K562 (cell line): ENCODE results near the gene CCKAR.

Source experiments
- ARHGAP35 ChIP-seq: fragments of 450-650 bp; IDR thresholded peaks from 2 replicates; pipeline ENCODE4 v1.6.1; 2018; ENCODE audit not compliant: partially characterized antibody
- CHD2 ChIP-seq: IDR thresholded peaks from 2 replicates; pipeline ENCODE4 v1.6.1; 2011; ENCODE audit warnings: low read depth, low read length
- GATA2 ChIP-seq: sonication (generic); formaldehyde crosslinking; IDR thresholded peaks from 2 replicates; pipeline ENCODE4 v1.4.0; 2020; ENCODE audit warnings: mild to moderate bottlenecking, missing genetic modification reagents
- HNRNPK ChIP-seq: fragments of 200-400 bp; formaldehyde crosslinking; IDR thresholded peaks from one replicate; pipeline ENCODE4 v1.6.1; 2018; ENCODE audit warnings: mild to moderate bottlenecking, low read depth, low read length; ENCODE audit not compliant: poor library complexity, severe bottlenecking
- MAX ChIP-seq: sonication (generic); formaldehyde crosslinking; IDR thresholded peaks from 2 replicates; pipeline ENCODE4 v1.9.0; 2022; ENCODE audit warnings: mild to moderate bottlenecking, missing genetic modification reagents
- MAZ ChIP-seq, 2 experiments: fragments of 450-650 bp in 1 of 2; sonication (generic) in 1 of 2; formaldehyde crosslinking; IDR thresholded peaks in 1 of 2; conservative IDR thresholded peaks in 1 of 2; 2 replicates each; pipeline versions ENCODE4 v1.4.0 to v1.5.0; 2020; ENCODE audit warnings: mild to moderate bottlenecking in 1 of 2, missing genetic modification reagents in 1 of 2
- POLR2A ChIP-seq: fragments of 450-650 bp; conservative IDR thresholded peaks from 2 replicates; pipeline ENCODE4 v1.6.1; 2016
- POLR2AphosphoS5 ChIP-seq: IDR thresholded peaks from 2 replicates; pipeline ENCODE4 v1.6.1; 2011; ENCODE audit warnings: mild to moderate bottlenecking, low read depth, low read length, moderate library complexity; ENCODE audit not compliant: control insufficient read depth, insufficient read depth
- SREBF1 ChIP-seq: fragments of 150-350 bp; IDR thresholded peaks from 2 replicates; pipeline ENCODE4 v1.6.1; 2014; ENCODE audit warnings: antibody characterized with exemption, low read depth, low read length, borderline replicate concordance
- TF ChIP-seq, protein P1 (sequence below): sonication (generic); formaldehyde crosslinking; IDR thresholded peaks from 2 replicates; pipeline ENCODE4 v1.8.0; 2022; ENCODE audit warnings: missing genetic modification reagents, mild to moderate bottlenecking, moderate library complexity, borderline replicate concordance
- TF ChIP-seq, protein P2 (sequence below), 2 experiments: fragments of 450-650 bp; conservative IDR thresholded peaks; 2 replicates each; pipeline ENCODE4 v1.6.1; 2017; ENCODE audit warnings: mild to moderate bottlenecking in 2 of 2, moderate library complexity in 2 of 2

DNA sequence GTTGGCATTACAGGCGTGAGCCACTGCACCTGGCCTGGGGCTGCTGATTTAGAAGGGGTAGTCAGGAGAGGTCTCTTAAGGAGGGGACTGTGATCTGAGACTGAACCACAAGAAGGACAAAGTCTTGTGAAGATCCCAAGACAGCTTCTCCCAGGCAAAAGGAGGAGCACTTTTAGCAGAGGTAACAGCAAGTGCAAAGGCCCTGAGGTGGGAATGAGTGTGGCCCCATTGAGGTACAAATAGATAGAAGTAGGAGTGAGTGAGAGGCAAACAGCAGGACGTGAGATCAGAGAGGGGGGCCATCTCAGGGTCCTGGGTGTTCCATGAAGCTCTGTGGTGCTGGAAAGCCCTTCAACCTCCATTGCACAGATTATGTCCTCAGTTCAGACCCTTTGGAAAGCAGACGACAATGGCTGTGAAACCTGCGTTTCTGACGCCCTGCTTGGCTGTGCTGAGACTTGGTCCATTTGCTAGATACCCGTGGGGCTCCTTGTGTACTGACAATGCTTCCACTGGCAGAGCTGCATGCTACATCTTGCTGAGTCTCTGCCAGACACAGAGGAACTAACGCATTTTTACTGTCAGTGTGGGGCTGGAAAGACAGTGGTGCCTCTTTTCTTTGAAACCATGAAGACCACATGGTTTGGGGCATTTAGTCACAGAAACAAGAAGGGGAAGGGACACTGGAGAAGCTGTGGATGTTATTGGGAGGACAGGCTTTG, 1.3 kb upstream of the CCKAR start:
- TF ChIP-seq GATA2 (CRISPR knock-in tag): no peak
- TF ChIP-seq HNRNPK: no peak
- TF ChIP-seq, protein P1, sequence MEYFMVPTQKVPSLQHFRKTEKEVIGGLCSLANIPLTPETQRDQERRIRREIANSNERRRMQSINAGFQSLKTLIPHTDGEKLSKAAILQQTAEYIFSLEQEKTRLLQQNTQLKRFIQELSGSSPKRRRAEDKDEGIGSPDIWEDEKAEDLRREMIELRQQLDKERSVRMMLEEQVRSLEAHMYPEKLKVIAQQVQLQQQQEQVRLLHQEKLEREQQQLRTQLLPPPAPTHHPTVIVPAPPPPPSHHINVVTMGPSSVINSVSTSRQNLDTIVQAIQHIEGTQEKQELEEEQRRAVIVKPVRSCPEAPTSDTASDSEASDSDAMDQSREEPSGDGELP (CRISPR knock-in tag): no peak
- TF ChIP-seq POLR2AphosphoS5: no peak
- no peak for TF ChIP-seq MAX
- TF ChIP-seq MAZ (CRISPR knock-in tag; conservative IDR thresholded peaks at IDR 0.05 in 1 of 2, IDR thresholded peaks at IDR 0.05 in 1 of 2): no peak
- TF ChIP-seq ARHGAP35: no peak
- TF ChIP-seq, protein P2, sequence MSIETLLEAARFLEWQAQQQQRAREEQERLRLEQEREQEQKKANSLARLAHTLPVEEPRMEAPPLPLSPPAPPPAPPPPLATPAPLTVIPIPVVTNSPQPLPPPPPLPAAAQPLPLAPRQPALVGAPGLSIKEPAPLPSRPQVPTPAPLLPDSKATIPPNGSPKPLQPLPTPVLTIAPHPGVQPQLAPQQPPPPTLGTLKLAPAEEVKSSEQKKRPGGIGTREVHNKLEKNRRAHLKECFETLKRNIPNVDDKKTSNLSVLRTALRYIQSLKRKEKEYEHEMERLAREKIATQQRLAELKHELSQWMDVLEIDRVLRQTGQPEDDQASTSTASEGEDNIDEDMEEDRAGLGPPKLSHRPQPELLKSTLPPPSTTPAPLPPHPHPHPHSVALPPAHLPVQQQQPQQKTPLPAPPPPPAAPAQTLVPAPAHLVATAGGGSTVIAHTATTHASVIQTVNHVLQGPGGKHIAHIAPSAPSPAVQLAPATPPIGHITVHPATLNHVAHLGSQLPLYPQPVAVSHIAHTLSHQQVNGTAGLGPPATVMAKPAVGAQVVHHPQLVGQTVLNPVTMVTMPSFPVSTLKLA (conservative IDR thresholded peaks at IDR 0.05): no peak
- TF ChIP-seq POLR2A: no peak
- TF ChIP-seq SREBF1: no peak
- no peak for TF ChIP-seq CHD2
